Stimulated activated CD4-positive, alpha-beta T cell treated with anti-CD3 and anti-CD28 coated beads, Interleukin-2, amount 100 ng/mL, for 48 hours (primary cell): Measurements from ENCODE around the gene MYCN.
"Not testable (repeated sequence)": the region's sequence is repeated elsewhere in the genome, so short reads cannot be mapped to it uniquely, and the experiment has no call there.

Experiments
- DNase-seq, 2 donors: peaks; one replicate each; pipeline ENCODE4 v3.0.0-alpha.2; 2020

The MYCN gene

GRCh38 chr2:15908371-15908770, 32.0 kb upstream of the MYCN start:
- no peak for DNase-seq

GRCh38 chr2:15909157-15909556, 31.2 kb upstream of the MYCN start:
- DNase-seq = no peak

- no peak for DNase-seq
Measured at GRCh38 chr2:15909736-15910135, 30.6 kb upstream of the MYCN start.

GRCh38 chr2:15911270-15911669, 29.1 kb upstream of the MYCN start:
- DNase-seq = not testable (repeated sequence)

GRCh38 chr2:15911686-15912085, 28.7 kb upstream of the MYCN start:
- no peak for DNase-seq

- DNase-seq = no peak
Measured at GRCh38 chr2:15912203-15912602, 28.1 kb upstream of the MYCN start.

GRCh38 chr2:15913146-15913545, 27.2 kb upstream of the MYCN start:
- DNase-seq = no peak

GRCh38 chr2:15914596-15915385, 25.6 kb upstream of the MYCN start:
- no peak for DNase-seq

- DNase-seq = not testable (repeated sequence)
Measured at GRCh38 chr2:15915546-15915945, 24.8 kb upstream of the MYCN start.

- no peak for DNase-seq
Measured at GRCh38 chr2:15916336-15916735, 24.0 kb upstream of the MYCN start.

GRCh38 chr2:15918761-15919356, 21.5 kb upstream of the MYCN start:
- DNase-seq = no peak

GRCh38 chr2:15919716-15920434, 20.5 kb upstream of the MYCN start:
- DNase-seq = no peak

- no peak for DNase-seq
Measured at GRCh38 chr2:15920696-15921095, 19.7 kb upstream of the MYCN start.

GRCh38 chr2:15923597-15923996, 16.8 kb upstream of the MYCN start:
- no peak for DNase-seq

GRCh38 chr2:15925819-15926218, 14.5 kb upstream of the MYCN start:
- no peak for DNase-seq

GRCh38 chr2:15926252-15926651, 14.1 kb upstream of the MYCN start:
- DNase-seq = no peak

GRCh38 chr2:15927551-15928218, 12.7 kb upstream of the MYCN start:
- no peak for DNase-seq

GRCh38 chr2:15929008-15929407, 11.3 kb upstream of the MYCN start:
- DNase-seq = not testable (repeated sequence)

- DNase-seq = no peak
Measured at GRCh38 chr2:15929861-15930260, 10.5 kb upstream of the MYCN start.

- DNase-seq = no peak
Measured at GRCh38 chr2:15930589-15931318, 9.6 kb upstream of the MYCN start.

GRCh38 chr2:15931319-15931890, 8.9 kb upstream of the MYCN start:
- DNase-seq = no peak

- DNase-seq = no peak
Measured at GRCh38 chr2:15931950-15932349, 8.4 kb upstream of the MYCN start.
